H7 (cell line): ENCODE data around the gene RSKR. TPM values are rescaled to one million over a fixed set of nuclear protein-coding genes. Genes with fewer than 3 reads are reported as not detected.

ENCODE experiments used
- total RNA-seq: library from RNA; depleted of rRNA; stranded (reverse); fragments of >200 nt; shearing (Covaris generic); gene quantifications from 2 replicates; pipeline ENCODE4 v1.2.3, GENCODE V29; 2014; rRNA removed

Gene RSKR
- total RNA-seq, 1 experiment from 2014 or later: 12.2 TPM

Other genes starting within 250 kb of the RSKR start
- not detected in 2 replicates for gene SEBOX, start 249.0 kb downstream of the RSKR start, total RNA-seq
- gene VTN, start 243.9 kb downstream of the RSKR start, total RNA-seq: 0.04 and 0.14 TPM in 2 replicates
- 0.62 and 1.7 TPM in 2 replicates for gene SARM1, start 242.5 kb downstream of the RSKR start, total RNA-seq
- gene SLC46A1, start 208.0 kb downstream of the RSKR start, total RNA-seq: 5.7 and 6.7 TPM in 2 replicates
- not detected in 2 replicates for gene SLC13A2, start 140.5 kb downstream of the RSKR start, total RNA-seq
- not detected in 2 replicates for gene FOXN1, start 107.8 kb downstream of the RSKR start, total RNA-seq
- gene UNC119, start 61.6 kb downstream of the RSKR start, total RNA-seq: 87.6 and 96.3 TPM in 2 replicates
- gene PIGS, start 42.7 kb downstream of the RSKR start, total RNA-seq: 41.8 and 48.4 TPM in 2 replicates
- 69.9 and 117 TPM in 2 replicates for gene ALDOC, start 37.3 kb downstream of the RSKR start, total RNA-seq
- 153 and 166 TPM in 2 replicates for gene SPAG5, start 15.2 kb downstream of the RSKR start, total RNA-seq
- 86.6 and 97.0 TPM in 2 replicates for gene BLTP2, start 31.0 kb upstream of the RSKR start, total RNA-seq
- 47.3 and 52.7 TPM in 2 replicates for gene SDF2, start 47.7 kb upstream of the RSKR start, total RNA-seq
- gene SUPT6H, start 48.0 kb upstream of the RSKR start, total RNA-seq: 25.1 and 32.4 TPM in 2 replicates
- 13.9 and 23.7 TPM in 2 replicates for gene PROCA1, start 97.7 kb upstream of the RSKR start, total RNA-seq
- 209 and 284 TPM in 2 replicates for gene RAB34, start 103.7 kb upstream of the RSKR start, total RNA-seq
- gene RPL23A, start 105.8 kb upstream of the RSKR start, total RNA-seq: 778 and 823 TPM in 2 replicates
- 15.6 and 21.4 TPM in 2 replicates for gene TLCD1, start 112.0 kb upstream of the RSKR start, total RNA-seq
- gene NEK8, start 114.6 kb upstream of the RSKR start, total RNA-seq: 10.9 and 12.5 TPM in 2 replicates
- 159 and 216 TPM in 2 replicates for gene TRAF4, start 129.8 kb upstream of the RSKR start, total RNA-seq
- 32.4 and 46.7 TPM in 2 replicates for gene FAM222B, start 228.6 kb upstream of the RSKR start, total RNA-seq
- 63.7 and 71.9 TPM in 2 replicates for gene ERAL1, start 240.8 kb upstream of the RSKR start, total RNA-seq